Germinal center (tissue), 1 donor: ENCODE data around the gene CD226.
"Not testable (repeated sequence)": the region's sequence is repeated elsewhere in the genome, so short reads cannot be mapped to it uniquely, and the experiment has no call there.

Experiments used
- DNase-seq: peaks from one replicate; pipeline ENCODE4 v3.0.0; 2012; ENCODE audit warnings: mixed read lengths, low spot score

The CD226 gene

DNA sequence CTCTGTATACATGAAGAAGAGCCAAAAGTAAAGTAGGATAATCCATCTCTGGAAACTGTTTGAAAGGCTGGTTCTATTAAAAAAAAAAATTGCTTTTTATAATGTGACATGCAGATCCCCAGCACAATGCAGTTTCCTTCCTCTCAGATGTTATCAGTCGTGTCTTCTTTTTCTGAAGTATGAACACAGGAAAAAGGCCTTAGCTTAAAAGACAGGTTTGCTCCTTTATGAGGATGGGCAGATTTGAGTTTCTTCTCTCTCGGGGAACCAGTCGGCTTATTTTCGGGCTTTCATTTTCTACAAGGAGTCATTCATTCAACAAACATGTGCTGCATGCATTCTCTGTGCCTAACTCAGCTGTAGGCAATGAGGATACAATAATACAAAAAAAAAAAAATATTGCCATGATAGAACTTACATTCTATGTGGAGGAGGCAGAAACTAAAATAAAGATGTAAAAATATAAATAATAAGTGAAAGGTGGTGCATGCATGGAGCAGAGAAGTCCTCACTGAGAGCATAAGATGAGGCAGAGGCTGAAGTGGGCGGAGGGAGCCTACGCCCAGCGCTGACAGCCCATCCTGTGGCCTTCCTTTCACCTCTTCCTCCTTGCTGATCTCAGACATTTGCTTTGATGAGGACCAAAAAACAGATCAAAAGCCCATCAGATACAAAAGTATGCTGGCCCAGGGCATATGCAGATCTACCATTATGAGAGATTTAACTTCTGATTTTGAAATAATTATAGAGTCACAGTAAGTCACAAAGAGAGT is at the start of gene CD226:
Gene CD226 (minus strand): TSS at position 513 of the 773 bp plus-strand sequence. CDS start 467 bp downstream, at position 46.
- no peak for DNase-seq

DNA sequence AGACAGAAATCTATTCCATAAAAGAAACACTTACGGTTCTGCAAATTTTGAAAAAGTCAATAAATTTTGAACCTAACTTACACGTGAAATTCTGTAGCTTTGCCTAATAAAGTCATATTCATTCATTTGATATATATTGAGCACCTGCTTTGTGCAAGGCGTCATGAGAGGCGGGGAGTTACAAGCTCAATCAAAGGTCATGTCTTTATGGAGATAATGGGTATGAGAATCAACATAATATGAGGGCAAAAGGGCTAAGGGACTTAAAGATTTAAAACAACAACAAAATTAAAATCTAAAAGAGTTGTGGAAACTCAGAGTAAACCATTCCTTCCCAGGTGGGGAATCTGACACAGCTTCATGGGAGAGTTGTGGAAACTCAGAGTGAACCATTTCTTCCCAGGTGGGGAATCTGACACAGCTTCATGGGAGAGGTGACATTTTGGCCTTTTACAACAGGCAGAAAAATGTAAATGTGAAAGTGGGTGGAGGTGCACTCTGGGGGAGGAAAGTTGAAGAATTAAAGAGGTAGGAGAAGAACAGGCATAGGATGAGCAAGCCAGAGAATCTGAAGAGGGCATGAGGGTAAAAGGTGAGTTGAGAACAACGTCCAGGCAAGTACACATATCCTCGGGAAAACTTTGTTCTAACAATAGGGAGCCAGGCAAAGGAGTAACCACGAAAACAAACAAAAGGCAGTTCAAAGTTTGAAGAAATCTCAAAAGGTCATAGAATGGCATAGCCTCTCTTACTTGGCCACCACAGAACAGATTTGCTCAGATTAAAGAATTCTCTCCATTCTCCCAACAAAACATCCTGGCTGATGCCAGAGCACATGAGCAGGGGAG is 49.5 kb upstream of the CD226 start:
- DNase-seq = no peak

DNA sequence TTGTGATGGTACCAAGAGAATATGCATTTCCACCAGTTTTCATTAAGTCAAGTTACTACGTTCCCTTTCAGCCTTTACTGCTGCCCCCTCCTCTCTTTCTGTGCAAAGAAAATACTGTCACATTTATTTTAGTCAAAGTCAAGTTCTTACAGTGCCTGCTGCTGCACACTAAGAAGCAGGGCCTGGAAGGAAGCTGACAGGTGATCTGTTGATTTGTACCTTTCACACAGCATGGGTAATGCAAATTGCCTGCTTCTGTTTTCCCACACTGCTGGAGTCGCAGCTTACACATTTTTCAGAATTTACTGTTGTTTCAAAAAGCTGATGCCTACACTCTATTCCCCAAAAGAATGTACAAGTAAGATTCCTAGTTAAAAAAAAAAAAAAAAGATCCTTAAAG is 48.7 kb upstream of the CD226 start:
- DNase-seq = no peak

DNA sequence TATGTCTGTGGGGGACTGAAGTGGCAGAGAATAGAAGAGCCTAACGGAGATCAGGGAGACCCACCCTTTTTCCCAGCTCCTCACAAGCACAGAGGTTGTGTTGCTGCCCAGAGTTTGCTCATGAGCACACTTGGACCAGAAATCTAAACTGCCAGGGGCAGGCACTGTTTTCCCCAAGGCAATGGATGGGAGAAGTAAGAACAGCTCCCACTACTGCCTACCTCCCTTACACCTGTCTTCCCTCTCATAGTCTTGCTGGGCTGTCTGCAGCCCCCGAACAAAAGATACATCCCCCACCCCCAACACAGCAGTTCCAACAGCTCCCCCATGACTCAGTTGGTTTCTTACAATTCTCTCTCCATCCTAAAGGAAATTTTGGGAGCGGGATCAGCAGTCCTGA is 48.1 kb upstream of the CD226 start:
- no peak for DNase-seq

DNA sequence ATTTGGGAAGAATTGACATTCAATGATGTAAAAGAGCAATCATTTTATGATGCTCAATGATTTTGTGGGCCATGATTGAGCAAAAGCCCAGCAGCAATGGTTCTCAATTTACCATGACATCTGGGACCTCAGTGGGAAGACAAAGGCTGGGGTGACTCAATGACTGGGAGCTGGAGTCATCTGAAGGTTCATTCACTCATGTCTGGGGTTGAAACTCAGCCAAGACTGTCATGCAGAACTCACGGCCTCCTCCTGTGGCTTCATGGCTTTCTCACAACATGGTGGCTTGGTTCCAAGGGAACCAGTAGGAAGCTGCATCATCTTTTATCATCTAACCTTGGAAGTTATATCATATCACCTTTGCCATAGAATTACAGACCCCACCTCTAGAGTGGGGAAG is 45.1 kb upstream of the CD226 start:
- DNase-seq = no peak

DNA sequence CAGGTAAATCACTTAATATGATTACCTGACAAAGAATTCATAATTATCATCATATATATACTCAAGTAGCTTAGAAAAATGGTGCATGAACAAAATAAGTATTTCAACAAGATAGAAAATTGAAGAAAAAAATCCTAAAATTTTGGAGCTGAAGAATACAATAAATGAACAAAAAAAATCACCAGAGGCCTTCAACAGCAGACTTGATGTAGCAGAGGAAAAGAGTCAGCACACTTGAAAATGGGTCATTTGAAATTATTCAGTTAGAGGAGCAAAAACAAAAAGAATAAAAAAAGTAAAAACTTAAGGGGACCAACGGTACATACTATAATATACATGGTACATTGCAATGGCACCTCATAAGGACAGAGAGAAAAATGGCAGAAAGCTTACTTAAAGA is 40.2 kb upstream of the CD226 start:
- no peak for DNase-seq

DNA sequence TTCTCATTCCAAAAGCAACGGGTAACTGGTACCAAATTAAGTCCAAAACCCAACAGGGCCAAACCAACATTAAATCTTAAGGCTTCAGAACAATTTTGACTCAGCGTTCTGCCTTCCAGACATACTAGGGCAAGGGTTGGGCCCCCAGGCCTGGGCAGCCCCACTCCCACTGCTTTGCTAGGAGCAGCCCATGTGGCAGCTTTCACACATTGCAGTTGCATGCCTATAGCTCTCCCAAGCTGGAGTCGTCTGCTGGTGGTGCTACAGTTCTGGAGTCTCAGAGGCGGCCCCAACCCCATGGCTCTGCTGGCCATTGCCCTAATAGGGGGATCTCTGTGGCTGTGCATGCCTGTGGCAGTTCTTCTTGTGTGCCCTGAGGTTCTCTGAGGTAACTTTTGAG is 37.6 kb upstream of the CD226 start:
- no peak for DNase-seq

DNA sequence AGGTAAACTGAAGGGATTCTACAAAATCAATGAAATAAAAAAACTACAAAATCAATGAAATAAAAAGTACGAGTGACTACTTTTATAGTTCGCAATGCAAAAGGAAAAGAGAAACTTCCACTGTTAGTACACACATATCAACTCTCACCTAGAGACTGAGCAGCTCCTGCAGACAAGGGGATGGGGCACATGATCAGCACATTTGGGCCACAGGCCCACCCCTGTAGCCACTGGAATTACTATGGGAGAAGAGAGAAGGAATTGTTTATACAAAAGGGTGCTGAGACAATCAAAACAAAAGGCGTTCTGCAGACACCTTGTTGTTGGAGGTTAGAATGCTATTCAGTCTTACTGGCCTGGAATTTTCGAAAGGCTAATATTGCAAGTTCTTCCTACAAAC is 34.7 kb upstream of the CD226 start:
- no peak for DNase-seq

DNA sequence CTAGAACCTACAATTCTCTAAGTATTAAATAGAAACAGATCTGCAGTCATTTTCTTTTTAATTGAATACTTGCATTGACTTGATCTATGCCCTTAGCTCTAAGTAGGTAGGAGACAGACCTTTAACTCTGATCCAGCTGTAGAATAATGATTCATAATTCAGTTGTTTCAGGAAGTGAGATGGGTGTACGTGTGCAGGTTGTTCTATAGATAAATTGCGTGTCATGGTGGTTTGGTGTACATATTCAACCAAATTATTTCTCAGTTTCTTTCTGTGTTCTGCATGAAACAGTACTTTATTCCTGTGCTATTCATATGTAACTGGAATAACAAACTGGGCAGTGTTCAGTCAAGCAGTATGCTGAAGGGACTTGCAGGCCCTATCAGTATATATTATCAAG is 34.3 kb upstream of the CD226 start:
- no peak for DNase-seq

DNA sequence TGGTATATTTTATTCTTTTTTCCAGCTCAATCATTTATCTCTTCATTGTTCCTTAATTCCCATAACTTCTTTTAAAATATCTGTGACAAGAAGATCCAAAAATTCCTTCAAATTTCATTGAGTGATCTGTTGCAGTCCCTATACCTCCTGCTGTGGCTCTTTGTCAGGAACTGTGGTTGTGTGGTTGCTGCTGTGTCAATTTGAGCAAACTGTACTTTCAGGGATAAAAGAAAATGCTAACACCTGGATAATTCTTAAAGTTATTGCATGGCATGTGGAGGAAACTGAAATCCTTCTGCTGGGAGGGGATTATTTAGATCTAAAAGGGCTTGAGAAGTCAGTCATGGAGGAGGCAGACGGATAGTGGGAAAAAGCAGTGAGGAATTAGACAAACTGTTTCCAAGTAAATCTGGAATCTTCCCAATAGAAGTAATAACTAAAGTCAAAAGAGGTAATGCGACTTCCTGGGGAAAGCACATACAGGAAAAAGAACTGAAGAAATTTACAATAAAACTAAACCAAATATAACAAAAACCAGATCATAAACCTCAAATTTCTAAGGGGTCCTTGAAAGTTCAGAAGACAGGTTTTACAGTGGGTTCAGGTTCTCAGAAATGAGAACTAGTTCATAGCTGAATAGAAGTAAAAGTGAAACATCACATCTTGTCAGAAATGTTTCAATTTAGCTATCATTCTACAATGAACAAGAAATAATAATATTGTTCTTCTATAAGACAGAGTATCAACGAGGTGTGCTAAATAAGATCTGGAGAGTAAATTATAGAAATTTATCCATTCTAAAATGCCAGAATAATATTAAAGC is 33.5 kb upstream of the CD226 start:
- no peak for DNase-seq

DNA sequence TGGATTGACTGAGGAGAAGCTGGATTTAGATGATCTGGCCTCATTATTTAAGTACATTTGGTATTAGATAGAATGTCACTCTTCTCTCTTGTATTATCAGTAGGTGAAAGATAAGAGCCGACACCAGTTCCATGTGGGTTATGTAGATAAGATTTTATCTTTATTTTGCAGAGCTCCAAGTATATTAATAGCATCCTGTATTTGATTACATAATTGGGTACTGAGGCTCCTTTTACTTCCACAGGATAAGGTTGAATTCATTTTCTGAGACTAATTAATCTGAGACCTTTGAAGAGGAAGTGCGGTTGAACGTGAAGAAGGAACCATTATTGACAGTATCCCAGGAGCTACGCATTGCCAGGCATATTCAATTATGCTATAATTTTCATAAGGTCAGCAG is 32.8 kb upstream of the CD226 start:
- no peak for DNase-seq

DNA sequence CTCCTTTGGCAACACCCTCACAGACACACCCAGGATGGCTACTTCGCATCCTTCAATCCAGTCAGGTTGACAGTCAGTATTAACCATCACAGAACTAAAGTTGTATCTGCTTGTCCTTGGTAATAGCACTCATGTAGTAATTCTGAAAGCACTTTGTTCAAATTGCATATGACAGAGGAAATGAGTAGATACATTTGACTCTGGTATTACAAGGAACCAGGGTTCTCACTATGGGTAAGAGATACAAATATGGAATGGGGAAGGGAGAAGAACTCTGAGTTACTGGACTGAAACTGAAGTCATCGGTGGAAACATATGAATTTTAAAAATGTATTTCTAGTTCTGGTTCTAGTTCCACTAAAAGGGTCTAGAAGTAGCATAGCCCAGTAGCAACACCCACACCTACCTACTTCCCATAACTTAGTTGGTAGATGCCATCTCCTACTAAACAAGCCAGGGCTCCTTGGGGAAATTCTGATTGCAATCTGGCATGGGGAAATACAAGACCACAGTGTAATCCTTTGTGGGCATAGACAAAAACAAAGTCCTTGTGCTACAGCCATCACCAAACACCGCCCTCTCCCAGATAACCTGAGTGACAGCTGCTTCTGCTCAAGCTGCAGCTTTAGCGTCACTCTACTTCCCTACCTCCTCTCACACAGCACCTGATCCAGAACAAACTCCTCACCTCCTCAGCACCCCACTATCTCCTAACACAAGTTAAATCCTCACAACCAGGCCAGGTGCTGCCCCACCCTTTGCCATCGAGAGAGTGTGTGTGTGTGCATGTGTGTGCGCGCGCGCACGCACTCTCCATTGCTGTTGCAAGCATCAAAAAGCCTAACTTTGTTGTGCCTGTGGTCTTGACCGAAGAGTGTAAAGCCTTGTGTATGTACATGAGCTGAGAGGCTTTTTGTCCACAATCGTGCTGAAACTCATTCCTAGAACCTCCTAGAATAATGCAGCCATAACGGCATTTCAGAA is 31.4 kb upstream of the CD226 start:
- no peak for DNase-seq

DNA sequence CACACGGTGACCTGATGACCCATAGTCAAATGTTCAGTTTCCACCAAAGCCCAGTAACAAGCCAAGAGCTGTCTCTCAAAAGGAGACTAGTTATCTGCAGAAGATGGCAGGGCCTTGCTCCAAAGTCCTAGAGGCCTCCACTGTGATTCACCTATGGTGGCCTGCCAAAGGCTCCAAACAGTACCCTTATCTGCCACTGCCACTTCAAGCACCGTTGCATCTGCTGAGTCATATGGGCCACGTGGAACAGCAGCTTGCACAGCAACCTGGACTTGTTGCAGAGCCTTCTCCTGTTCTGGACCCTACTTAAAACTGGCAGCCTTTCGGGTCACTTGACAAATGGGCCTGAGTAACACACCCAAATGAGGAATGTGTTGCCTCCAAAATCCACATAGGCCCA is 27.6 kb upstream of the CD226 start:
- not testable (repeated sequence) for DNase-seq

DNA sequence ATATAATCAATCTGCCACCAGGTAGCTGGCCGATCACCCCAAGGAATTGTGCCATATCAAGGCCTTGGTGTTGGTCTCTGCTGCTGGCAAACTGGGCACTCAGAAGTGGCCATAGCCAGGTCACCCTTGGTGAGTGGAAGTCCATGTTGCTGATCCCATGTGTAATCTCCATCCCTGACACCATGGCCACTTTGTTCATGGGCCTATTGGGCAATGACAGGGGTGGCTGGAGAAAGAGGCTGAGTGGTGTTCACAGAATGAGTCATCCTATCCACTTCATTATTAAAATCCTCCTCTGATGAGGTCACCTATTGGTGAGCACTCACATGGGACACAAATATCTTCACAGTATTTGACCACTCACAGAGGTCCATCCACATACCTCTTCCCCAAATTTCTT is 26.7 kb upstream of the CD226 start:
- DNase-seq = no peak

DNA sequence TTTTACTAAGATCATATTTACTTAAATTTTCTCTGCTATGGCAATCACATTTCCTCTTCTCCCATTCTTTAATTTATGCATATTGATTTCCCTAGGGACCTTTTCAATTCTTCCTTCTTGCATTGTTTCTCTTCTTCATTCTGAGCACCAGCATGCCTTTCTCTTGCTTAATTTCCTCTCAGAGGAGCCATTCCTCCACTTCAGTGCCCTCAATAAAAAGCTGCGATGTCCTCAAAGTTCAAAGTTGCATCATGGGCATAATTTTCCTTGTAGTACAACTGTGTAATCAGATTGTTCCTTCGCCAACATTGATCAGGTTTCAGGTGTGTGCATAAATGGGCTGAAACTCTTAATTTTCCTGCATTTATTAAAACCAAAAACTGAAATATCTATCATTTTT is 21.8 kb upstream of the CD226 start:
- DNase-seq = no peak

DNA sequence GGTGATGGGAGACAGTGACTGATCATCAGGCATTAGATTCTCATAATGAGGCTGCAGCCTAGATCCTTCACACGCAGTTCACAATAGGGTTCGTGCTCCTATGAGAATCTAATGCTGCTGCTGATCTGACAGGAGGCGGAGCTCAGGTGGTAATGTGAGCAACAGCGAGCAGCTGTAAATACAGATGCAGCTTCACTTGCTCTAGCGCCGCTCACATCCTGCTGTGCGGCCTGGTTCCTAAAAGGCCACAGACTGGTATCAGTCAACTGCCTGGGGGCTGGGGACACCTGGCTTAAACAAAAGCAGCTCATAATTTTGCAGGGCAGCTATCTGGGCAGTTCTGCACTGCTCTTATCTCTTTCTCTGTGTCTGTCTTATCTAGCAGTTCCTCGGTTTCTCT is 20.4 kb upstream of the CD226 start:
- DNase-seq = no peak

DNA sequence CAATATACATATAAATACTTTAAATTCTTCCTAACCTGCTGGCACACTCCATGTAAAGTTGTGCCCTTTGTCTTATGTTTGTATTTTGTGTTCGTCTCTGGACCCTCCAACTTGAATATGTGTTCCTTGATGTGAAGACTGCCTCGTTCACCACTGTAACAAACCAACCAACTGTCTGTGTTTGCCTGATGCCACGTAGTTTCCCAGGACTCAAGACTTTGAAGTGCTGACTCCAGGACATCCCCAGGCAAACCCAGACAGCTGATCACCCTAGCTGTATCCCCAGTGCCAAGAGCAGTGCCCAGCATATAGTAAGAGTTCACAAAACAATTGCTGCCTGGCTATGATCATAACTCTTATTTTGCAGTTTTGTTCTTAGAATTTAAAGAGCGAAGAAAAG is 15.5 kb upstream of the CD226 start:
- DNase-seq = no peak

DNA sequence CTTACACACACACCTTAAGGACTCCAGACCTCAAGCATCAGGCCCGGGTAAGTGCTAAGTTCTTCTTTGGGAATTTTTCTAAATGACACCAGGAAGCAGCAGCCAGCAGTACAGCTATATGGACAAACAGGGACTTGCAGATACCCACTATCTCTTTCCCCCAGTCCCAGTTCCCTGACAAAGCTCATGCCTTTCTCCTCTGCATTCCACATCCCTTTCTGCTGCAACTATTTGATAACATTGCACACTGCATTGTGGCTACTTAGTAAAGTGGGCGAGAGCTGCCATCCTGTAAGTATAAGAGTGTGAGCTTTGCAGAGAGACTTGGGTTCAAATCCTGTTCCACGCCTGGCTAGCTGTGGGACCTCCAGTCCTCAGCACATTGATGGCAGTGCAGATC is 14.0 kb upstream of the CD226 start:
- DNase-seq = no peak

DNA sequence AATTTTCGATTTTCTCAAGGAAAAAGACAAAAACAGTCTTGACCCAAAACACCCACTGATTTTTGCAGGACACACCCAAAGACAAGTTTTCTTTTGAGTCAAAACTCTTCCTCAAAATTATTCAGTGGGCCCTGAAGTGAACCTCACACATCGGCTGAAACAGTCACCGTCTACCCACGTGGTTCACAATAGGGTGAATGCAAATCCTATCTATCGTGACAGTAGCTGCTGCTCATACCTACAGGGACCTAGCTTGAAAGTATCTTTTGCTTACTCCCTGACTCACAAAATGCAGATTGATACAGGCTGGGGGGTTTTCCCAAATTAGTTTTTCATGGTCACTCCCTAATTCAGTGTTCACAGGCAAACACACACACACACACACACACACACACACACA is 10.7 kb upstream of the CD226 start:
- DNase-seq = peak; percentile 11

DNA sequence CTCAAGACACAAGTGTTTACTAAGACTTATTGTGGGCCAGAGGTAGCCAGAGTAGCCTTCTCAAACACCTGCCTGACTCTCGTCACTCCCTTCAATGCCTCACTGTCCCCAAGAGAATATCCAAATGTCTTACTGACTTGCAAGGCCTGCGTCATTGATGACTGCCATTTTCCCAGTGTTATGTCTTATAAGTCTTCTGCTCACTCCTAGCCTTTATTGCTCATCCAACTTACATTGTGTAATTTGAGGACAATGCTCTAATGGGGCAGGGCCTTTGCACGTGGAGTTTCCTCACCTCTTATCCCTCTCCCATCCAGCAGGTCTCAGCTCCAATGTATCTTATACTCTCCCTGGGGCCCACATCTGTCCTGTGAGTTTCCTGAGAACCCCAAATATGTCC is 10.1 kb upstream of the CD226 start:
- no peak for DNase-seq
